ENCODE measurements around the gene HOXA11. TPM values are rescaled to one million over a fixed set of nuclear protein-coding genes. Genes with fewer than 3 reads are reported as not detected.

The HOXA11 gene
- total RNA-seq, 4 donors from 2014 or later = 5.1 to 7.9 (median 6.4) TPM

GRCh38 chr7:27142580-27143022, 42.4 kb downstream of the HOXA11 start:
- peaks cover 20 to 22% of the 10 kb centered on the region in 2 donors for H3K4me1 ChIP-seq
- intact Hi-C loops (cut with DNase I; ENCODE audit: low total_unique reads) (no loop called here), in situ Hi-C loops (cut with MboI; ENCODE audit: low sequenced_read_pairs in 4 of 4) (loop anchor here in 2 of 4 donors (5.0 to 10.0 kb wide), 3 partner anchors 288 to 778 kb away; no protein-coding TSS in a partner anchor)
- H3K27ac ChIP-seq = peak overlapping the region; percentile 79 to 94 (median 88)
- peak overlapping the region; percentile 56 to 68 (median 62) for H3K4me3 ChIP-seq
- peaks cover 0 to 20% of the 10 kb centered on the region in 2 donors for H3K36me3 ChIP-seq
- no peaks in the 10 kb centered on the region for H3K27me3 ChIP-seq
- DNase-seq = no peak
- no peaks in the 10 kb centered on the region for H3K9me3 ChIP-seq
- no peak for ATAC-seq
- TF ChIP-seq CTCF (IDR thresholded peaks at IDR 0.05 in 4 of 5, conservative IDR thresholded peaks at IDR 0.05 in 1 of 5) (no peak), POLR2A (IDR thresholded peaks at IDR 0.05) (no peak)

- no peaks in the 10 kb centered on the region for H3K27me3 ChIP-seq
- no peak for DNase-seq
Measured at GRCh38 chr7:27141923-27142579, 43.0 kb downstream of the HOXA11 start.

GRCh38 chr7:27141137-27141922, 43.7 kb downstream of the HOXA11 start:
- Histone ChIP-seq H3K4me3 (peak overlapping the region in 3 of 4 donors; percentile 56 to 68 (median 63)), H3K27me3 (no peaks in the 10 kb centered on the region), H3K27ac (peak overlapping the region; percentile 79 to 94 (median 88)), H3K4me1 (peaks cover 15 to 22% of the 10 kb centered on the region in 2 donors), H3K9me3 (no peaks in the 10 kb centered on the region), H3K36me3 (peaks cover 0 to 20% of the 10 kb centered on the region in 2 donors)
- DNase-seq (no peak), ATAC-seq (no peak)
- intact Hi-C loops (cut with DNase I; ENCODE audit: low total_unique reads) = no loop called here
- TF ChIP-seq CTCF (IDR thresholded peaks at IDR 0.05 in 4 of 5, conservative IDR thresholded peaks at IDR 0.05 in 1 of 5) (no peak), POLR2A (IDR thresholded peaks at IDR 0.05) (no peak)
- in situ Hi-C loops (cut with MboI; ENCODE audit: low sequenced_read_pairs in 4 of 4) = loop anchor here in 2 of 4 donors (5.0 to 10.0 kb wide), 3 partner anchors 287 to 777 kb away; no protein-coding TSS in a partner anchor

More at GRCh38 chr7:27141923-27142579, 43.0 kb downstream of the HOXA11 start:
- no peaks in the 10 kb centered on the region for H3K9me3 ChIP-seq
- peaks cover 17 to 22% of the 10 kb centered on the region in 2 donors for H3K4me1 ChIP-seq
- in situ Hi-C loops (cut with MboI; ENCODE audit: low sequenced_read_pairs in 4 of 4) (loop anchor here in 2 of 4 donors (5.0 to 10.0 kb wide), 3 partner anchors 287 to 777 kb away; no protein-coding TSS in a partner anchor), intact Hi-C loops (cut with DNase I; ENCODE audit: low total_unique reads) (no loop called here)
- TF ChIP-seq POLR2A (IDR thresholded peaks at IDR 0.05) (no peak), CTCF (IDR thresholded peaks at IDR 0.05 in 4 of 5, conservative IDR thresholded peaks at IDR 0.05 in 1 of 5) (peak in 1 of 5 experiments; percentile 1)
- peak overlapping the region; percentile 56 to 68 (median 62) for H3K4me3 ChIP-seq
- peak overlapping the region; percentile 79 to 94 (median 88) for H3K27ac ChIP-seq
- H3K36me3 ChIP-seq = peaks cover 0 to 20% of the 10 kb centered on the region in 2 donors
- ATAC-seq = no peak

- intact Hi-C loops (cut with DNase I; ENCODE audit: low total_unique reads) = no loop called here
- Histone ChIP-seq H3K4me1 (peaks cover 23 to 24% of the 10 kb centered on the region in 2 donors), H3K27me3 (no peaks in the 10 kb centered on the region), H3K27ac (no peak overlapping the region), H3K9me3 (no peaks in the 10 kb centered on the region), H3K4me3 (no peak overlapping the region), H3K36me3 (peaks cover 0 to 15% of the 10 kb centered on the region in 2 donors)
- in situ Hi-C loops (cut with MboI; ENCODE audit: low sequenced_read_pairs in 4 of 4) = loop anchor here in 2 of 4 donors (5.0 to 10.0 kb wide), 3 partner anchors 285 to 775 kb away; no protein-coding TSS in a partner anchor
- TF ChIP-seq CTCF (IDR thresholded peaks at IDR 0.05 in 4 of 5, conservative IDR thresholded peaks at IDR 0.05 in 1 of 5) (no peak), POLR2A (IDR thresholded peaks at IDR 0.05) (no peak)
- ATAC-seq = no peak
- DNase-seq = no peak
Measured at GRCh38 chr7:27140126-27140857, 44.7 kb downstream of the HOXA11 start.

All from gastrocnemius medialis (tissue), 4 donors.